Kidney (tissue), 14 donors: ENCODE results near the gene PPT2. TPM values are rescaled to one million over a fixed set of nuclear protein-coding genes. Genes with fewer than 3 reads are reported as not detected.

Experiments used
- DNase-seq, 5 donors: peaks; one replicate each; pipeline ENCODE4 v3.0.0-alpha.2; 2013 to 2020
- FAIRE-seq: peaks from 2 replicates; lab custom pipeline; 2012; peaks lifted over from hg19 to GRCh38; lab: Jason Lieb, UNC
- H3K27ac ChIP-seq, 2 donors: one replicate each; pipeline ENCODE4 v1.7.0; 2013; ENCODE audit warnings: low read depth in 2 of 2, low read length in 2 of 2, inconsistent platforms in 1 of 2
- H3K27me3 ChIP-seq: one replicate; pipeline ENCODE4 v1.7.1; 2013; ENCODE audit warnings: low read length, inconsistent platforms; ENCODE audit not compliant: control insufficient read depth, insufficient read depth
- H3K36me3 ChIP-seq, 3 donors: one replicate each; pipeline versions ENCODE4 v1.7.0 to v1.7.1; 2013; ENCODE audit warnings: low read length in 3 of 3, control low read depth in 1 of 3, inconsistent platforms in 1 of 3; ENCODE audit not compliant: insufficient read depth in 3 of 3, control insufficient read depth in 2 of 3
- H3K4me1 ChIP-seq, 3 donors: one replicate each; pipeline versions ENCODE4 v1.7.0 to v1.7.1; 2013; ENCODE audit warnings: low read length in 3 of 3, inconsistent platforms in 1 of 3, low read depth in 1 of 3; ENCODE audit not compliant: control insufficient read depth in 2 of 3, insufficient read depth in 2 of 3
- H3K4me3 ChIP-seq, 3 donors: one replicate each; pipeline versions ENCODE4 v1.7.0 to v1.8.1; 2013; ENCODE audit warnings: low read length in 3 of 3, control low read depth in 1 of 3, inconsistent platforms in 1 of 3
- H3K9ac ChIP-seq, 3 donors: one replicate each; pipeline versions ENCODE4 v1.7.0 to v1.7.1; 2013; ENCODE audit warnings: low read length in 3 of 3, control low read depth in 1 of 3, inconsistent platforms in 1 of 3
- H3K9me3 ChIP-seq, 3 donors: one replicate each; pipeline versions ENCODE4 v1.7.0 to v1.7.1; 2013; ENCODE audit warnings: low read length in 3 of 3, control low read depth in 1 of 3, inconsistent platforms in 1 of 3; ENCODE audit not compliant: control insufficient read depth in 2 of 3, insufficient read depth in 1 of 3
- CTCF ChIP-seq: IDR thresholded peaks from 3 replicates; pipeline ENCODE4 v1.5.1; 2012; ENCODE audit warnings: mild to moderate bottlenecking, moderate library complexity, borderline replicate concordance; ENCODE audit not compliant: insufficient read depth; ENCODE audit errors: extremely low read depth
- intact Hi-C: fragments of 100-400 bp; cut with DNase I; formaldehyde crosslinking; loops from one replicate; pipeline ENCODE4 v1.11.1; 2022
- polyA plus RNA-seq: library from polyadenylated mRNA; stranded (reverse); fragments of 350-450 nt; fragmentation: Illumina TruSeq; extraction: RNeasy Lipid Tissue Mini Kit (QIAGEN cat#74804); gene quantifications from one replicate; pipeline ENCODE4 v1.2.3, GENCODE V29; 2014; ENCODE audit warnings: low read depth, low replicate concordance; ENCODE audit not compliant: insufficient read depth
- total RNA-seq: library from RNA; stranded (reverse); fragmentation: NEBNext Ultra II Directional; extraction: Animal tissue kit (Norgen Biotek cat#: 25700); gene quantifications from one replicate; pipeline ENCODE4 v1.2.1, GENCODE V29; 2021
- donor health status: control.
- donor health status: control.
- donor health status: control.
- donor health status: control.
- donor health status: control.
- donor health status: DM: yes; HTN: yes; CAD: no.
- donor health status: Normal renal cell carcinoma (clear cell type).

Gene PPT2
- total and polyA plus RNA-seq, 2 donors from 2014 or later, result 20.3 to 23.0 TPM

- H3K27ac ChIP-seq, result no peak overlapping the region
- TF ChIP-seq CTCF, result no peak
- intact Hi-C loops, result no loop called here
- H3K4me3 ChIP-seq, result no peak overlapping the region
- FAIRE-seq (no peak), DNase-seq (peak in 1 of 5 donors; percentile 45)
- H3K27me3 ChIP-seq, result no peaks in the 10 kb centered on the region
- H3K4me1 ChIP-seq, result no peaks in the 10 kb centered on the region
- H3K36me3 ChIP-seq, result peaks cover 0 to 19% (median 12%) of the 10 kb centered on the region in 3 donors
- no peaks in the 10 kb centered on the region for H3K9me3 ChIP-seq
- no peak overlapping the region for H3K9ac ChIP-seq
Observed at GRCh38 chr6:32168350-32168749, 14.4 kb downstream of the PPT2 start.

DNA sequence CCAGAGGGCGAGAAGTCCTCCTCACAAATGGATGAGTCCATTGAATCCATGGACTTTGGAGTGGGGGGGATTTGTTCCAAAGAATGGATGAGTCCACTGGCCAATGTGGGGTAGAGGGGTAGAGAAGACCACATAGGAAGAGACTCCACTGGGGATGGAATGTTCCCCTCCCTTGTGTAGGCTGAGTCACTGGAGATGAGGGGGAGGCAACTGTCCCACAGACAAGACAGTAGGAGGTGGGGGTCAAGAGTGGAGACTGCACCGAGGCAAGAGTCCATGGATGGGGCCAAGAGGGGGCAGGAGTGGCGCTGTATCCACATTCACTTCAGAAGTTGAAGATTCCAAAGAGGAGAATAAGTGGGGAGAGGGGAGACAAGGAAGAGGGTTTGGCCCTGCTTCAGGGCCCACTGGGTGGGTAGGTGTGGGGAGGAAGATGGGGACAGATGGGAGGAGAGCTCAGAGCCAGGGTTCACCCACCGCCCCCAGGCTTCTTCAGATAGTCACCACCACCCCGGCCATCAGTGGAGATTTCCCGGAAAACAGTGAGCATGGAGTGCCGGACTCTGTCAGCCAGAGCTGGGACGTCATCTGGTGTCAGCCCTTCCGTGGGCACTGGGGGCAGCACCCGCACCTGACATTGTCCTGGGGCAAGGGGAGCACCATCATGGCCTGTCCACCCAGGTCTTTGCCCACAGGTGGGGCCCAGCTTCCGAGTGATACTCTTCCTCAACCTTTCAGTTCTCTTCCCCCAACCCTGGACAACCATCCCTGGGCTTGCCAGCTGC lies 15.1 kb downstream of the PPT2 start:
- intact Hi-C loops, result no loop called here
- peaks cover 0 to 19% (median 12%) of the 10 kb centered on the region in 3 donors for H3K36me3 ChIP-seq
- no peaks in the 10 kb centered on the region for H3K4me1 ChIP-seq
- no peak for FAIRE-seq
- no peak overlapping the region for H3K27ac ChIP-seq
- peak in 1 of 5 donors; percentile 50 for DNase-seq
- no peaks in the 10 kb centered on the region for H3K27me3 ChIP-seq
- H3K9me3 ChIP-seq, result no peaks in the 10 kb centered on the region
- no peak overlapping the region for H3K4me3 ChIP-seq
- H3K9ac ChIP-seq, result no peak overlapping the region
- no peak for TF ChIP-seq CTCF

DNA sequence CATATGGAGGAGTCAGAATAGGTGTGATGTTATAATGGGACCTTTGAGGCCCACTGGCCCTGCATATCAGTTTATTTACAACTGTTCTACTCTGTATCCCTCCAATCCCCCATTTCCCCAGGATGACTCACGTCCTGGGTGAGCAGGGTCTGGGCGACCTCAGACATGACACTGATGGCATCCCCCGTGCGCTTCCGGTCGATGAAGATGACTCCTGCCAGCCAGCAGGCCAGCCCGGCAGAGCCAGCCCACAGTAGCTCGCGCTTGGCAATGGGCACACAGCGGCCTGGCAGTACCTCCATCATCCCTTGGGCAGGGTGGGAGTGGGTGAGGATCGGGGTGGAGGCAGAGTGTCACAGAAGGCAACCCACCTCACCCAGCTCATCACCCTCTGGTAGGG lies 16.4 kb downstream of the PPT2 start:
- Histone ChIP-seq H3K9me3 (no peaks in the 10 kb centered on the region), H3K4me3 (no peak overlapping the region), H3K36me3 (peaks cover 0 to 19% (median 12%) of the 10 kb centered on the region in 3 donors), H3K9ac (no peak overlapping the region), H3K4me1 (peaks cover 0 to 10% (median 7%) of the 10 kb centered on the region in 3 donors), H3K27me3 (no peaks in the 10 kb centered on the region), H3K27ac (no peak overlapping the region)
- FAIRE-seq, result no peak
- no peak for TF ChIP-seq CTCF
- peak in 2 of 5 donors; percentile 26 to 50 for DNase-seq
- intact Hi-C loops, result no loop called here
